Gastrocnemius medialis (tissue), 4 donors: Measurements from ENCODE around the gene ATP11A.

Source experiments
- POLR2A ChIP-seq, 2 donors: fragments of 450-650 bp; IDR thresholded peaks; one replicate each; pipeline ENCODE4 v1.6.1; 2017; ENCODE audit warnings: antibody characterized with exemption in 2 of 2, mild to moderate bottlenecking in 2 of 2, moderate library complexity in 2 of 2
- TF ChIP-seq, protein P1 (sequence below), 5 experiments: fragments of 450-650 bp in 3 of 5; fragments of 200-600 bp in 2 of 5; sonication (generic) in 2 of 5; IDR thresholded peaks in 4 of 5; conservative IDR thresholded peaks in 1 of 5; 1 replicate in 4 of 5; 2 replicates in 1 of 5; pipeline ENCODE4 v1.5.1; 2016 to 2019; ENCODE audit warnings: antibody characterized with exemption in 5 of 5, mild to moderate bottlenecking in 3 of 5, moderate library complexity in 3 of 5

GRCh38 chr13:112876305-112877000 lies 186.6 kb downstream of the ATP11A start:
- TF ChIP-seq, protein P1, sequence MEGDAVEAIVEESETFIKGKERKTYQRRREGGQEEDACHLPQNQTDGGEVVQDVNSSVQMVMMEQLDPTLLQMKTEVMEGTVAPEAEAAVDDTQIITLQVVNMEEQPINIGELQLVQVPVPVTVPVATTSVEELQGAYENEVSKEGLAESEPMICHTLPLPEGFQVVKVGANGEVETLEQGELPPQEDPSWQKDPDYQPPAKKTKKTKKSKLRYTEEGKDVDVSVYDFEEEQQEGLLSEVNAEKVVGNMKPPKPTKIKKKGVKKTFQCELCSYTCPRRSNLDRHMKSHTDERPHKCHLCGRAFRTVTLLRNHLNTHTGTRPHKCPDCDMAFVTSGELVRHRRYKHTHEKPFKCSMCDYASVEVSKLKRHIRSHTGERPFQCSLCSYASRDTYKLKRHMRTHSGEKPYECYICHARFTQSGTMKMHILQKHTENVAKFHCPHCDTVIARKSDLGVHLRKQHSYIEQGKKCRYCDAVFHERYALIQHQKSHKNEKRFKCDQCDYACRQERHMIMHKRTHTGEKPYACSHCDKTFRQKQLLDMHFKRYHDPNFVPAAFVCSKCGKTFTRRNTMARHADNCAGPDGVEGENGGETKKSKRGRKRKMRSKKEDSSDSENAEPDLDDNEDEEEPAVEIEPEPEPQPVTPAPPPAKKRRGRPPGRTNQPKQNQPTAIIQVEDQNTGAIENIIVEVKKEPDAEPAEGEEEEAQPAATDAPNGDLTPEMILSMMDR (IDR thresholded peaks at IDR 0.05 in 4 of 5, conservative IDR thresholded peaks at IDR 0.05 in 1 of 5) = no peak
- no peak for TF ChIP-seq POLR2A (IDR thresholded peaks at IDR 0.05)
